Fibroblast of villous mesenchyme (primary cell): ENCODE data around the gene KRT14. TPM values are rescaled to one million over a fixed set of nuclear protein-coding genes. Genes with fewer than 3 reads are reported as not detected.
"Not testable (repeated sequence)": the region's sequence is repeated elsewhere in the genome, so short reads cannot be mapped to it uniquely, and the experiment has no call there.

Experiments used
- DNase-seq: peaks from one replicate; pipeline ENCODE4 v3.0.0-alpha.2; 2010; ENCODE audit warnings: low read depth
- H3K4me3 ChIP-seq: 2 replicates; pipeline ENCODE4 v1.5.1; 2011; ENCODE audit warnings: low read depth, mild to moderate bottlenecking, low read length
- total RNA-seq: library from RNA; depleted of rRNA; stranded (reverse); fragments of >200 nt; gene quantifications from 2 replicates; pipeline ENCODE4 v1.2.3, GENCODE V29; 2012
- TF ChIP-seq, protein P1 (sequence below): IDR thresholded peaks from 2 replicates; pipeline ENCODE4 v1.5.1; 2012; ENCODE audit warnings: low read depth, mild to moderate bottlenecking, low read length; ENCODE audit not compliant: insufficient read depth

KRT14 gene
- total RNA-seq, 1 donor = not detected

DNA sequence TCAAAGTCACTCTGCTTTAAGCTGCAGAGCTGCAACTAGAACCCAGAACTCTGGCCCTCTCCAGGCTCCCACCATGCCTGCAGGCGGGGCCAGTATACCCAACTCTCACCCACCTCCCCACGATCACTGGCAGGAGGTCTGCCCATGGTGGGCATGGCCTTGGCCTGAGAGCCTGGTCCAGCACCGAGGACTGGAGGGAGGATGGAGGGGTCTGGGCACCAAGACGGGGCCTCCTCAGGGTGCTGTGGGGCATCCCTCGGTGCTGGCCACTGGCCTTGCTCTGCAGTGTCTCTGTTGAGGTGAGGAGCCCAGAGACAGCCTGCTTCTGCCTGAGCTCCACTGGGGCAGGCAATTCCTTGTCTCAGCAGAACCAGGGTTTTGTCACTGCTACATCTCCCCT lies 27.4 kb upstream of the KRT14 start:
- TF ChIP-seq, protein P1, sequence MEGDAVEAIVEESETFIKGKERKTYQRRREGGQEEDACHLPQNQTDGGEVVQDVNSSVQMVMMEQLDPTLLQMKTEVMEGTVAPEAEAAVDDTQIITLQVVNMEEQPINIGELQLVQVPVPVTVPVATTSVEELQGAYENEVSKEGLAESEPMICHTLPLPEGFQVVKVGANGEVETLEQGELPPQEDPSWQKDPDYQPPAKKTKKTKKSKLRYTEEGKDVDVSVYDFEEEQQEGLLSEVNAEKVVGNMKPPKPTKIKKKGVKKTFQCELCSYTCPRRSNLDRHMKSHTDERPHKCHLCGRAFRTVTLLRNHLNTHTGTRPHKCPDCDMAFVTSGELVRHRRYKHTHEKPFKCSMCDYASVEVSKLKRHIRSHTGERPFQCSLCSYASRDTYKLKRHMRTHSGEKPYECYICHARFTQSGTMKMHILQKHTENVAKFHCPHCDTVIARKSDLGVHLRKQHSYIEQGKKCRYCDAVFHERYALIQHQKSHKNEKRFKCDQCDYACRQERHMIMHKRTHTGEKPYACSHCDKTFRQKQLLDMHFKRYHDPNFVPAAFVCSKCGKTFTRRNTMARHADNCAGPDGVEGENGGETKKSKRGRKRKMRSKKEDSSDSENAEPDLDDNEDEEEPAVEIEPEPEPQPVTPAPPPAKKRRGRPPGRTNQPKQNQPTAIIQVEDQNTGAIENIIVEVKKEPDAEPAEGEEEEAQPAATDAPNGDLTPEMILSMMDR = no peak
- DNase-seq = no peak
- H3K4me3 ChIP-seq = no peak overlapping the region

GRCh38 chr17:41613277-41614082 lies 26.8 kb upstream of the KRT14 start:
- H3K4me3 ChIP-seq = no peak overlapping the region
- DNase-seq = no peak

GRCh38 chr17:41612376-41613160 lies 25.9 kb upstream of the KRT14 start, which contains the start of gene KRT16:
Gene KRT16 (minus strand): TSS chr17:41612767. CDS start chr17:41612688, 79 bp downstream.
- not testable (repeated sequence) for H3K4me3 ChIP-seq, DNase-seq

More at GRCh38 chr17:41613277-41614082, 26.8 kb upstream of the KRT14 start:
- TF ChIP-seq, protein P1 = no peak

GRCh38 chr17:41610965-41611640 lies 24.4 kb upstream of the KRT14 start:
- TF ChIP-seq, protein P1 = no peak
- H3K4me3 ChIP-seq = no peak overlapping the region
- DNase-seq = no peak

DNA sequence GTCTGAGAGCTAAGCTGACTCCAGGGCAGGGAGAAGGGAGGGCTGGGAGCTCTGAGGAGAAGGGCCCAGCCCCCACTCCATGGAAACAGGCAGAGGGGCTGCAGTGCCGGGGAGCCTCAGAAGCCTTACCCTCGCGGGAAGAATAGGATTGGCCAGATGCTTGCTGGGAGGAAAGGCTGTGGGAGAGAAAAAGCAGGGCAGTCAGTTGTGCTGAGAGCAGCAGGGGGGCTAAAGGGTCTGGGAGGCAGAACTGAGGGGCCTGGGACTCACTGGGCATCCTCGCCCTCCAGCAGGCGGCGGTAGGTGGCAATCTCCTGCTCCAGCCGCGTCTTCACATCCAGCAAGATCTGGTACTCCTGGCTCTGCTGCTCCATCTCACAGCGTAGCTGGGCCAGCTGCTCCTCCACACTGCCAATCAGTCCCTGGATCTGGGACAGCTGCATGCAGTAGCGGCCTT lies 23.4 kb upstream of the KRT14 start:
- not testable (repeated sequence) for DNase-seq, H3K4me3 ChIP-seq
- TF ChIP-seq, protein P1 = peak; percentile 33

- H3K4me3 ChIP-seq, DNase-seq: not testable (repeated sequence)
Observed at GRCh38 chr17:41606930-41607329, 20.2 kb upstream of the KRT14 start.

GRCh38 chr17:41602524-41602923 lies 15.8 kb upstream of the KRT14 start:
- H3K4me3 ChIP-seq = no peak overlapping the region
- DNase-seq = no peak
- TF ChIP-seq, protein P1 = no peak
